ENCODE measurements around the gene SDC1.

- TF ChIP-seq POLR2A (IDR thresholded peaks at IDR 0.05): no peak
- TF ChIP-seq, protein P1, sequence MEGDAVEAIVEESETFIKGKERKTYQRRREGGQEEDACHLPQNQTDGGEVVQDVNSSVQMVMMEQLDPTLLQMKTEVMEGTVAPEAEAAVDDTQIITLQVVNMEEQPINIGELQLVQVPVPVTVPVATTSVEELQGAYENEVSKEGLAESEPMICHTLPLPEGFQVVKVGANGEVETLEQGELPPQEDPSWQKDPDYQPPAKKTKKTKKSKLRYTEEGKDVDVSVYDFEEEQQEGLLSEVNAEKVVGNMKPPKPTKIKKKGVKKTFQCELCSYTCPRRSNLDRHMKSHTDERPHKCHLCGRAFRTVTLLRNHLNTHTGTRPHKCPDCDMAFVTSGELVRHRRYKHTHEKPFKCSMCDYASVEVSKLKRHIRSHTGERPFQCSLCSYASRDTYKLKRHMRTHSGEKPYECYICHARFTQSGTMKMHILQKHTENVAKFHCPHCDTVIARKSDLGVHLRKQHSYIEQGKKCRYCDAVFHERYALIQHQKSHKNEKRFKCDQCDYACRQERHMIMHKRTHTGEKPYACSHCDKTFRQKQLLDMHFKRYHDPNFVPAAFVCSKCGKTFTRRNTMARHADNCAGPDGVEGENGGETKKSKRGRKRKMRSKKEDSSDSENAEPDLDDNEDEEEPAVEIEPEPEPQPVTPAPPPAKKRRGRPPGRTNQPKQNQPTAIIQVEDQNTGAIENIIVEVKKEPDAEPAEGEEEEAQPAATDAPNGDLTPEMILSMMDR (IDR thresholded peaks at IDR 0.05): peak in 5 of 6 experiments; percentile 54 to 68 (median 66)
These were observed 593 bp upstream of the SDC1 start for GRCh38 chr2:20225294-20226151.
